ENCODE results near the gene LARGE1.

The LARGE1 gene

DNA sequence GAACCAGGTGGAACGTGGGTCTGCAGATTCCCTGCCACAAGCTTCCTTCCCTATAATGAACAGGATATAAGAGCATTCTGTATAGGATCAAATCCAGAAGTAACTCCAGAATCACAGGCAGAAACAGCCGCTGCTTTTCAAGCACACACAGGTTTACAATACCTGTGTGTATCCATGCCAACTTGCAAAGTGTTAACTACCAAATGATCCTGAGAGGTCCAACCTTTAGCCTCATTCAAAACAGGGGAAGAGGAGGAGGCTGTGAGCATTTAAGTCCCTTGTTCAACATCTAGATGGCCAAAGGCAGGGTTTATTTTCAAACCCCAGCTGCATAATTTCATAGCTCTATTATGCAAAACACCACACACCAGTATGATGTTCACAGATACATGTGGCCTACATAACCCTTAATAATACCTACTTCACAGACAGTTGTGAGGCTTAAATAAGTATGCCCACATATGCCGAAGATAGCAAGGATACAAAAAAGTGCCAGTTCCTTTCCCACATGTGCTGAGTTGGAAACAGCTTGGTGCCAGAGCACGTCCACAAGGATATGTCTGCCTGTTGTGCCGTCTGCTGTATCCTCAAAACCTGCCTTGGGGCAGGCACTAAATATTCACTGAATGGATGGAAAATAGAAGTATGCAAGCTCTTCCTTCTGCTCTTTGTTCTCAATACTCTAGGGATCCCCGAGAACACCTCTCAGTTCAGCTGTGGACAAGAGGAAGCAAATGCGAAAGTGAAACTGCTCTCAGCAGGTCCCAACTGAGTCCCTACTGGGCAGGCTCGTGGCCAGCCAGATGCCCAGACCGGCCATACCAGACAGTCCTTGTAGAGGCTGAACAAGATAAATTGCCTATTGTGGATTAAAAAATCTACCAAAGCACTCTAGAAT is 66.8 kb downstream of the LARGE1 start:
- no peak for DNase-seq

DNA sequence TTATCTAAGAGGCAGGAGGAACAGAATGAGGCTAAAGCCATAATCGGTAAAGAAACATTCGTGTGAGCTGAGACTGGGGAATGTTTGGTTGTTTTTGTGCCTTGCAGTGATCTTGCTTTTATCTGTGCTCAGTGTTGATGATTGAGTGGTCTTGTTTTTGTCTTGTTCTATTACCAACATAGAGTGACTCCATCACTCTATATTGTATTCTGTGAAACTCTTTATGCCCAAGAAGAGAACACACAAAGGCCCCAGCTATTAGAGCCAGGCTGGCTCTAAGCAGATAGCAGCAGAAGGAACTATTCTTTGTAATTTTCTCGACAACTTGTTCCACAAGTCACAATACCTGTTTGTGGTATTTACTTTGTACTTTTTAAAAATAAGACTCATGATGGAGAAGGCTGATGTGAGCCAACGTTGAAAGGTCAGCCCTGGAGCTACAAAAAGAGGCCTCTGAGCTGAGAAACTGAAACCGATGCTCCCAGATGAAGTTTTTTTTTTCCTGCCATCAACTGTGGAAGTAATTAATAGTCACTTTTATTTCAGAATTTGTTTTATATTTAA is 68.4 kb downstream of the LARGE1 start:
- DNase-seq = no peak

GRCh38 chr22:33851240-33851639 is 69.0 kb downstream of the LARGE1 start:
- DNase-seq = no peak

DNA sequence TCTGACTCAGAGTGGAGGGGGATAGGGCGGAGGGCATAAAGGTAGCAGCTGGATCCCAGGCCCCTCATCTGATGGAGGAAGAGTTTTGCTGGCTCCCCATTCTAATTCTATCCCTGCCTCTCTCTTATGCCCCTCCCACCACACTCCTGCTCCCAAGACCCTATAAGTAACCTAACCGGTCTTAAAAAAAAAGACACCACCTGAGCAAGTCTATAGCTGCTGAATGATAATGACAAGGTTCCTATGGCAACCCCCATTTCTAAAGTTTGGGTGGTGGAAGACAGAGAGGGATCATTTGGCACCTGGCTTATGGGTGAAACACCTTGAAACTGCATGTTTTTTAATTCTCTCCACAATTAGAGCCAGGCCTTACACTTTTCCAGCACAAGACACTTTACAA is 69.6 kb downstream of the LARGE1 start:
- DNase-seq = no peak

DNA sequence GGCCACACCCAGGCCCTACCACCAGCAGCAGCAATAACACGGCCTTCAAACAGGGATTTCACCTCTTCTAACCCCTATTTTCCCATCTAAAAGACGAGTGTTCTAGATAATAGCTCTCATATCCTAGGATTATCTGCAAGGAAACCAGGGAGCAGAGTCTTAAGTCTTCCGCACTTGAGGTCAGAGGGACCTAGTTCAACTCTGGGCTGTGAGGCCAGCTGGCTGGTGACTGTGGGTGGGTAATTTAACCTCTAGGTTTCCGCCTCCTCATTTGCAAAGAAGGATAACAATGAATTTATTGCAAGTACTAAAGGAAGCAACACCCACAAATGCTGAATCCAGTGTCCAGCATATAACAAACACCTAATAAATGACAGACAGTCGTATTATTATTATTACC is 70.1 kb downstream of the LARGE1 start:
- no peak for DNase-seq

DNA sequence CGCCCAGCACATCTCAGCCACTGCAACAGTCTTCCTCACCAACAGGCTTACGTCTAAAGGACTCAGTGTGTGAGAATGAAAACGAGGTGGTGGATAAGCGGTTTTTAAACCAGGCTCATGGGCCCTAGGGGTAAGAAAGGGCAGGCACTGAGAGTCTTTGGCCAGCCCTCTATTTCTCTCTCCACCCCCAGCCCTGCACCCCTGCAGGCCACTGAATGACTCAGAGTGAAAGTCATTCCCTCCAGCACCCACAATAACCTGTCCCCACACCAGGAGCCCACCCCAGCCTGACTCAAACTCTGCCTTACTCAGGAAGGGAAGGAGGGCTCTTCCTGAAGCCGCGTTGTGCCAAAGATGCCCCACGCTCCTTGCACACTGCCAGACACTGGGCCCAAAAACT is 72.0 kb downstream of the LARGE1 start:
- DNase-seq = no peak

DNA sequence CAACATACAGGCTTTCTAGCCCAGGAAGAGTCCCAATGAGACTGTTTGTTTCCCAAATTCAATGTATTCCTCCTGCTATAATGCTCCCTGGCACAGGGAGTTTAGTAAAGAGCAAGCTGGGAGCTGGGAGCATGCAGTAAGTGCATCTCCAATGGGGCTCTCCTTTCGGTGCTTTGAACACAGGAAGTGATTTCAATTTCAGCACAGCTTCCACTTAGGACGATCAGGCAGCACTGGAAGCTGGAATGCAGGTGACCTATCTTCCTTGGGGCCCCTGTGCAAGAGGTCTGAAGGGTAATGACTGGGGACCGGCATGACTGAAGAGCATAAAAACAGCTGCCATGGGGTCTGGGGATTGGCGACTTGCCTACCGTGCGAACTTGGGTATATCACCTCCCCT is 76.0 kb downstream of the LARGE1 start:
- no peak for DNase-seq

GRCh38 chr22:33842421-33843094 is 77.7 kb downstream of the LARGE1 start:
- DNase-seq = no peak

GRCh38 chr22:33842006-33842354 is 78.3 kb downstream of the LARGE1 start:
- no peak for DNase-seq

DNA sequence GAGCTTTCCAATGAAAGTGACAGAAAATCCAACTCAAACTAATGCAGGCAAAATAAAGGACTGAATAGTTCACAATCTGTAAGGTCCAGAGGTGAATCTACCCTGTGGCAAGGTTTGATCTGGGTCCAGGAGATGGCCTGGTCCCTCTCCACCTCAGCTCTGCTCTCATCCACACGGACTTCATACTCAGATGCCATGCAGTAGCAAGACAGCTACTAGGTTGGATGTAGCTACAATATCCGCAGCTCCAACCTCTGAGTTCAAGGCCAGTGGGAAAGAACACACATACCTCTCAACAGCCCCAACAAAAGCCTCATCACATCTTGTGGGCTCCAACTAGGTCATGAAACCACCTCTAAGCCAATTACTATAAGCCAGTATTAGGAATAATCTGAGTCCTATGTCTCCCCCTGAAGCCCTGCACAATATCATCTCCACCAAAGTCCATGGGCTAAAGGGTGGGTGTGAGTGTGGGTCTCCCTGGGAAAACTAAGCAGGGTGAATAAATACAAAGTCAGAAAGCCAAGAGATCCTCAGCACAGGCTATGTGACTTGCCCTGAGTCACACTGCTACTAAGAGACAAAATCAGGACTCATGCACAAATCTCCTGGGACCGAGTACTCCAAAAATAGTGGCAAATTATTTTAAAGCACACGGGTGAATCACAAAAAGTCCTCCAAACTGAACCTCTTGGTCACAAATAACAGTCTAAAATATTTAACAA is 78.8 kb downstream of the LARGE1 start:
- DNase-seq = no peak

- DNase-seq = no peak
Measured at GRCh38 chr22:33838644-33839043, 81.6 kb downstream of the LARGE1 start.

DNA sequence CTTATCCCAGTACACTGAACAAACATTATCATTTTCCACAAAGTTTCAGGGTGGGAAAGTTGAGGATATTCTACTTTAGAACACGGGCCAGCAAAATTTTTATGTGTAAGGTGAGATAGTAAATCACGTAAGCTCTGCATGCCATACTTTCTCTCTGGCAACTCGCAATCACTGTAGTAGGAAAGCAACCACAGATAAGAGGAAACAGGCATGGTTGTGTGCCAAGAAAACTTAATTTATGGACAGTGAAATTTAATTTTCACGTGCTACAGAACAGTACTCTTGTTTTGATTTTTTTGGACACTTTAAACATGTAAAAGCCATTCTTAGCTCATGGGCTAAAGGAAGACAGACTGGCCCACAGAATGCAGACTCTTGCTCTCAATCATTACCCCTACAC is 82.5 kb downstream of the LARGE1 start:
- DNase-seq = no peak

DNA sequence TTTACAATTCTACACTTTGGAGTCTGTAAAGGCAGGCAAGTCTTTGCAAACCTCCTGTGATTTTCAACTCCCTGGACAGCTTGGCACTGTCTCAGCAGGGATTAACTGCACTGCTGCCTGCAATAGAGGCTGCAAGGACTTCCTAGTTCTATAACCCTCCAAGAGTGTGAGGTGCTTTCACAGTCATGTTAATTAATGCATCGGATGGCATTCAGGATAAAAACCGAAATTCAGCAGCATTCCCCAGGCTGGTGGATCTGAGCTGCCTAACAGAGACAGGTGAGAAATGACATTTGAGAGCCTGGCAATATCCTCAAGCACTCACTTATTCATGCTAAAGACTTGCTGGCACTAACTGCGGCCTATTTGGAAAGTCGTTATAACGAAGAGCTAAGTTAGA is 85.0 kb downstream of the LARGE1 start:
- DNase-seq = no peak

DNA sequence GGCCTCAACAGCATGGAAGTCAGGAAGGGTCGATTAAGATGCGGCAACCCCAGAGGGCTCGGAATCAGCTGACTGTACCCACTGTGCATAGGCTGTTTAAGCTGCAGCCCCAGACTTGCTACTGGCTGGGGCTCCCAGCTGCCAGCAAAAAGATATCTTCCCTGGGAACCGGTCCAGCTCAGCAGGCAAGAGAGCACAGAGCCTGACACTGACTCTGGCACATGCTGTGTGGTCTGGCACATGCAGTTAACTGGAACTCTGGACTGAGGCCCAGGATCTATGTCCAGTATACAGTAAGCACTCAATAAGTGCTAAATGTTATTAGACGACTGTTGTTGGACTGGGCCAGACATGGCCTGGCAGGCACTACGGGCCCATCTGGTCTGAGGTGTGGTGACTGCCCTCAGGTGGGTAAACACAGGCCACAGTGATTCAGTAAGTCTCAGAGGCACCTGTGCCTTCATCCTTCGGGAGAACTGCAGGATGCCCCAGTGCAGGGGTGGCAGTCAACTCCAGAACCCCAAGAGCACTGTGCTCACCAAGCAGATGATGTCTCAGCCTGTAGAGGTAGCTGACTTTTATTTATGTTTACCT is 87.6 kb downstream of the LARGE1 start:
- DNase-seq = no peak

GRCh38 chr22:33831651-33832050 is 88.6 kb downstream of the LARGE1 start:
- no peak for DNase-seq

DNA sequence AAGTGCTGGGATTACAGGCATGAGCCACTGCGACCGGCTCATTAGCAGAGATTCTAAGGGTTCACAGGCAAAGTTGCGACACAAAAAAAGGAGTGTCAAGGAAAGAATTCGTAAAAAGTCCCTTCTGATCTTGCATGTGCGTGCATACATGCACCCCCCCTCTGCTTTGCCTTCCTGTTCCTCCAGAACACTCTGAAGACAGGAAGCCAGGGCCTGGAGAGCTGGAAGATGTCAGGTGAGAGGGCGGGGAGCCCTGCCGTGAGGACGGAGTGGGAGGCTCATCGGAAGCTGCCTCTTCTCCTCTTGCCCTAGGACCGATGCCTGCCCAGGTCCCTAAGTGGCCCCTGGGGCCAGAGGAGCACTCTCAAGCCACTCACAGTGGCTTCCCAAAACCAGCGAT is 89.1 kb downstream of the LARGE1 start:
- no peak for DNase-seq

DNA sequence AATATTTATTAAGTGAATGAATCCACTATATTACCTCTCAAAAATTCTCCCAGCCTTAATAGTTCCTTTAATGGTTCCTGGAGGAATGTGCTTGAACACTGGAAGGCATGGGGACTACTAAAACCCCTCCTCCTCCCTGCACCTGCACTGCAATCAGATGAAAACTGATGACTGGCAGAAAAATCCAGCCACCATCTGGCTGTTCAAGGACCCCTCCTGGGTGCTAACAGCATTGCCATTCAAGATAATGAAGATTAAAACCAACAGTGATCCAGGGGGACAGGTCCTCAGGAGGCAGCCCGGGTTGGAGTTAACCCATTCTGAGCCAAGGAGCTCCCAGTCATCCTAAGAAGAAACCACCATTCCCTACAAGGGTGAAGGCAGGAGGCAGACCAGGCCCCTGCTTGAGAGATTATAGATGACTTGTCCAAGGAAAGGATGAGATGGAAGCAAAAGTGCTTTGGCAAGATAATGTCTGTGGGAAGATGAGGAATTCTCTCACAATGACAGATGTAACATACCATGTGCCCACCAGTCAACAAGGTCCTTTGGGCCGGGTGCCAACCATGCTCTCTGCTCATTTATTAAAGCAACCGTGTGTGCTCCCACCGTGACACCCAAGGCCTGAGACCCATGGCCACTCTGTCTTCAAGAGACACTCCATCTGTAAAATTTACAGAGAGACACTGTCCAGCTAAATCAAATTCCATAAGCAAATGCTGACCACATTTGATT is 90.6 kb downstream of the LARGE1 start:
- DNase-seq = no peak

DNA sequence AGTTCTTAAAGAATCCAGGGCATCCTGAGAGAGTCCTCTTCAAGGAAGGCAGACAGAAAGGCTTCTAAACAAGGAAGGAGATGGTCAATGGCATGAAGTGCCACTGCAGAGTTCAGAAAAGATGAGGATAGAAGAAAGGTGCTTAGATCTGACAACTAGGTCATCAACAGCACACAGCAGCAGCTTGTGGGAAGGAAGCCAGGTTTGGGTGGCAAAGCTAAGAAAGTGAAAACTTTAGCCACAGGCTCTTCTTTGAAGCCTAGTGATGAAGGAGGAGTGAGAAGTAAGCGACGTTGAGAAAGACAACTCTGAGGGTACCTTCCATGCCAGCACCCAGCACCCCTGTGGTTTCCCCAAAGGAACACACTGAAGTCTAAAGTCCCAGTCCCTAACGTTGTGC is 92.0 kb downstream of the LARGE1 start:
- no peak for DNase-seq

GRCh38 chr22:33825761-33826160 is 94.5 kb downstream of the LARGE1 start:
- no peak for DNase-seq

- DNase-seq = no peak
Measured at GRCh38 chr22:33823552-33823951, 96.7 kb downstream of the LARGE1 start.

GRCh38 chr22:33821290-33821689 is 99.0 kb downstream of the LARGE1 start:
- DNase-seq = no peak

DNA sequence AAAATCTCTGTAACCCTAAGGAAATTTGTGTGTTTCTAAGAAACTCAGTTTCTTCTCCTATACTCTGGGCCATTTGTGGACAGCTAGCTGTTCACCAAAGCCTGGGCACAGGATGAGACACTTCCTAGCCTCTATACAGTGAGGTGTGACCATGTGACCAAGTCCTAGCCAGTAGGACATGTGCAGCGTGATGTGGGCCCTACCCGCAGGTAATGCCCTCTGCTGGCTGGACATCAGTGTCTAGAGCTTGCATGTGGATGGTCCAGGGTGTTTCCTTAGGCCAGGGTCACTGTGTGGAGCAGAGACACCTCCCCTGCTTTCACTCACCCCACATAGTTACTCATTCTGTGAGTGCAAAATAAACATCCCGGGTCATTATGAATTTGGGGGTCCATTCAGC is 100.5 kb downstream of the LARGE1 start:
- no peak for DNase-seq

Measured in activated CD4-positive, alpha-beta T cell treated with anti-CD3 and anti-CD28 coated beads, Interleukin-2, amount 50 U/mL, for 1 hour (primary cell).